HEK293T (cell line): ENCODE results near the gene ANKRD33B.

Source experiments
- ARNT ChIP-seq: fragments of 450-650 bp; IDR thresholded peaks from 2 replicates; pipeline ENCODE4 v1.6.1; 2017; ENCODE audit warnings: mild to moderate bottlenecking
- BHLHE40 ChIP-seq: fragments of 450-650 bp; IDR thresholded peaks from 2 replicates; pipeline ENCODE4 v1.6.1; 2016; ENCODE audit warnings: mild to moderate bottlenecking, moderate library complexity, borderline replicate concordance
- ELF4 ChIP-seq: fragments of 450-650 bp; IDR thresholded peaks from 2 replicates; pipeline ENCODE4 v1.6.1; 2017; ENCODE audit warnings: antibody characterized with exemption
- FOXK2 ChIP-seq: fragments of 450-650 bp; IDR thresholded peaks from 2 replicates; pipeline ENCODE4 v1.6.1; 2016; ENCODE audit warnings: mild to moderate bottlenecking
- HDGF ChIP-seq: fragments of 450-650 bp; IDR thresholded peaks from 2 replicates; pipeline ENCODE4 v1.6.1; 2017; ENCODE audit warnings: antibody characterized with exemption, borderline replicate concordance
- LEF1 ChIP-seq: fragments of 450-650 bp; IDR thresholded peaks from 2 replicates; pipeline ENCODE4 v1.6.1; 2017; ENCODE audit warnings: mild to moderate bottlenecking, borderline replicate concordance
- NFRKB ChIP-seq: fragments of 450-650 bp; IDR thresholded peaks from 2 replicates; pipeline ENCODE4 v1.6.1; 2016; ENCODE audit warnings: mild to moderate bottlenecking, moderate library complexity
- SP1 ChIP-seq: fragments of 450-650 bp; IDR thresholded peaks from 2 replicates; pipeline ENCODE4 v1.6.1; 2017
- SUZ12 ChIP-seq: fragments of 450-650 bp; IDR thresholded peaks from 2 replicates; pipeline ENCODE4 v1.6.1; 2016; ENCODE audit warnings: mild to moderate bottlenecking
- ZNF384 ChIP-seq: fragments of 450-650 bp; IDR thresholded peaks from 2 replicates; pipeline ENCODE4 v1.6.1; 2016

- TF ChIP-seq ARNT = no peak
- TF ChIP-seq FOXK2 = no peak
- no peak for TF ChIP-seq SUZ12
- no peak for TF ChIP-seq BHLHE40
- TF ChIP-seq SP1 = no peak
- no peak for TF ChIP-seq ZNF384
- no peak for TF ChIP-seq HDGF
- no peak for TF ChIP-seq ELF4
- no peak for TF ChIP-seq NFRKB
- no peak for TF ChIP-seq LEF1
These were observed 111.4 kb downstream of the ANKRD33B start for GRCh38 chr5:10675177-10675700.
